HEK293 (cell line): ENCODE results near the gene TTC12.

Source experiments
- CTCF ChIA-PET: fragments of 350-600 bp; formaldehyde crosslinking; extraction: SDS; loops from one replicate; lab custom pipeline; 2021; ENCODE audit warnings: antibody characterized with exemption; lab: Yijun Ruan, JAX
- POLR2A ChIA-PET: fragments of 300-600 bp; formaldehyde crosslinking; extraction: SDS; loops from one replicate; lab custom pipeline; 2020; ENCODE audit warnings: antibody characterized with exemption, inconsistent platforms; lab: Yijun Ruan, JAX
- H3K27ac ChIP-seq: fragments of 200-500 bp; sonication (Bioruptor generic); 2 replicates; pipeline ENCODE4 v1.5.1; 2014; ENCODE audit warnings: low read depth, low read length, control low read depth, inconsistent platforms; ENCODE audit errors: extremely low read depth
- H3K36me3 ChIP-seq, 2 experiments: fragments of 200-500 bp in 1 of 2; sonication (Bioruptor generic) in 1 of 2; 1 replicate in 1 of 2; 2 replicates in 1 of 2; pipeline ENCODE4 v1.5.1; 2014 to 2017; ENCODE audit warnings: inconsistent platforms in 2 of 2, low read length in 2 of 2; ENCODE audit not compliant: control insufficient read depth in 2 of 2, insufficient read depth in 1 of 2
- H3K4me1 ChIP-seq: fragments of 200-500 bp; sonication (Bioruptor generic); 2 replicates; pipeline ENCODE4 v1.5.1; 2014; ENCODE audit warnings: mild to moderate bottlenecking, low read length, inconsistent platforms; ENCODE audit not compliant: control insufficient read depth, insufficient read depth
- H3K4me3 ChIP-seq: 2 replicates; pipeline ENCODE4 v1.5.1; 2011; ENCODE audit warnings: low read depth, mild to moderate bottlenecking, control low read depth, low read length, moderate library complexity
- H3K9me3 ChIP-seq: fragments of 200-500 bp; sonication (Bioruptor generic); 2 replicates; pipeline ENCODE4 v1.5.1; 2014; ENCODE audit warnings: low read depth, low read length, inconsistent platforms; ENCODE audit not compliant: control insufficient read depth, insufficient read depth
- EGR2 ChIP-seq: fragments of 450-650 bp; formaldehyde crosslinking; IDR thresholded peaks from 2 replicates; pipeline ENCODE4 v1.5.1; 2016; ENCODE audit warnings: low read depth, missing biosample characterization, missing genetic modification characterization
- KLF1 ChIP-seq: fragments of 450-650 bp; formaldehyde crosslinking; IDR thresholded peaks from 2 replicates; pipeline ENCODE4 v1.5.1; 2016; ENCODE audit warnings: missing biosample characterization, missing genetic modification characterization
- KLF17 ChIP-seq: fragments of 450-650 bp; formaldehyde crosslinking; IDR thresholded peaks from 2 replicates; pipeline ENCODE4 v1.5.1; 2016; ENCODE audit warnings: missing biosample characterization, missing genetic modification characterization
- MEIS1 ChIP-seq: sonication (generic); formaldehyde crosslinking; IDR thresholded peaks from 2 replicates; pipeline ENCODE4 v1.8.1; 2022; ENCODE audit warnings: missing genetic modification reagents, mild to moderate bottlenecking, borderline replicate concordance
- MZF1 ChIP-seq: fragments of 450-650 bp; formaldehyde crosslinking; IDR thresholded peaks from 2 replicates; pipeline ENCODE4 v1.5.1; 2017; ENCODE audit warnings: missing biosample characterization, missing genetic modification characterization, borderline replicate concordance
- PRDM1 ChIP-seq: fragments of 450-650 bp; formaldehyde crosslinking; IDR thresholded peaks from 2 replicates; pipeline ENCODE4; 2016; ENCODE audit warnings: missing biosample characterization, missing genetic modification characterization
- SETDB1 ChIP-seq: IDR thresholded peaks from one replicate; pipeline ENCODE4 v1.6.1; 2017; ENCODE audit warnings: mild to moderate bottlenecking, low read length, moderate library complexity, mixed read lengths; ENCODE audit not compliant: insufficient read length
- ZBTB21 ChIP-seq: fragments of 450-650 bp; formaldehyde crosslinking; IDR thresholded peaks from 2 replicates; pipeline ENCODE4 v1.5.1; 2017; ENCODE audit warnings: missing biosample characterization, missing genetic modification characterization
- ZNF133 ChIP-seq: fragments of 450-650 bp; formaldehyde crosslinking; IDR thresholded peaks from 2 replicates; pipeline ENCODE4 v1.5.1; 2016; ENCODE audit warnings: missing biosample characterization, missing genetic modification characterization
- ZNF148 ChIP-seq: fragments of 450-650 bp; formaldehyde crosslinking; IDR thresholded peaks from 2 replicates; pipeline ENCODE4 v1.5.0; 2017; ENCODE audit warnings: missing biosample characterization, missing genetic modification characterization, borderline replicate concordance
- ZNF18 ChIP-seq: fragments of 450-650 bp; formaldehyde crosslinking; IDR thresholded peaks from 2 replicates; pipeline ENCODE4 v1.5.1; 2016; ENCODE audit warnings: missing biosample characterization, missing genetic modification characterization
- ZNF335 ChIP-seq: fragments of 450-650 bp; formaldehyde crosslinking; conservative IDR thresholded peaks from 2 replicates; pipeline ENCODE4 v1.5.1; 2016; ENCODE audit warnings: missing biosample characterization, missing genetic modification characterization
- ZNF341 ChIP-seq: fragments of 450-650 bp; formaldehyde crosslinking; IDR thresholded peaks from 2 replicates; pipeline ENCODE4; 2016; ENCODE audit warnings: low read depth, missing biosample characterization, missing genetic modification characterization
- ZNF37A ChIP-seq: fragments of 450-650 bp; IDR thresholded peaks from 2 replicates; pipeline ENCODE4 v1.5.1; 2018; ENCODE audit warnings: missing biosample characterization, missing genetic modification characterization
- ZNF501 ChIP-seq: fragments of 450-650 bp; formaldehyde crosslinking; IDR thresholded peaks from 2 replicates; pipeline ENCODE4 v1.5.1; 2016; ENCODE audit warnings: missing biosample characterization, missing genetic modification characterization
- ZNF530 ChIP-seq: fragments of 450-650 bp; formaldehyde crosslinking; IDR thresholded peaks from 2 replicates; pipeline ENCODE4 v1.5.1; 2016; ENCODE audit warnings: low read depth, missing biosample characterization, missing genetic modification characterization
- ZNF704 ChIP-seq: fragments of 450-650 bp; formaldehyde crosslinking; IDR thresholded peaks from 2 replicates; pipeline ENCODE4 v1.5.1; 2016; ENCODE audit warnings: missing biosample characterization, missing genetic modification characterization
- ZSCAN5A ChIP-seq: fragments of 450-650 bp; formaldehyde crosslinking; IDR thresholded peaks from 2 replicates; pipeline ENCODE4 v1.5.1; 2016; ENCODE audit warnings: missing biosample characterization, missing genetic modification characterization
- TF ChIP-seq, protein P1 (sequence below): fragments of 450-650 bp; formaldehyde crosslinking; IDR thresholded peaks from 2 replicates; pipeline ENCODE4 v1.5.1; 2016; ENCODE audit warnings: missing biosample characterization, missing genetic modification characterization

Gene TTC12

DNA sequence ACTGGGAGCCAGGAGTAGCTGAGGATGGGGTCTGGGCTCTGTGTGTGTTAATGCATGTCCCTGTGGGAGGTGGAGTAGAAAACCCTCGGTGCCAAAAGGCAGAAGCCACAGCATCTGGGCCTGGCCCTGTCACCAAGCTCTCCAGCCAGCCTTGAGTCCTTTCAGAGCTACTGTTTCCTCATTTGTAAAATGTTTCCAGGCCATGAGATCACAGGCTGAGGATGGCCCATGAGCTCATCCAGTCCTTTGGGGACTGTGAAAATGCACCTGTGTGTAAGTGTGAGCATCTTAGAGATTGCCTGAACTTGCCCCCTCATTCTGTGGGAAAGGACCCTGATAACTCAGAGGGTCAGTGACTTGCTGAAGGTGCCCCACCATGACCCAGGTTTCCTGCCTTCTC, 82.3 kb downstream of the TTC12 start:
- no peak overlapping the region for H3K27ac ChIP-seq
- H3K4me1 ChIP-seq = no peaks in the 10 kb centered on the region
- H3K36me3 ChIP-seq = no peaks in the 10 kb centered on the region
- POLR2A ChIA-PET = no interaction called here
- H3K9me3 ChIP-seq = no peaks in the 10 kb centered on the region
- CTCF ChIA-PET = interaction anchor here (0.6 to 1.6 kb wide), 3 partner anchors 9 to 844 kb away, joined by 3 to 4 read pairs (median 3); partner anchors contain the start of gene ANKK1
- H3K4me3 ChIP-seq = no peak overlapping the region
- TF ChIP-seq ZNF335 (tag by site-specific recombination) (peak; percentile 33; the same call in 1 of the 2 replicates), MEIS1 (CRISPR knock-in tag) (no peak), SETDB1 (no peak), ZNF704 (tag by site-specific recombination) (no peak), ZNF148 (tag by site-specific recombination) (no peak), PRDM1 (no peak)

DNA sequence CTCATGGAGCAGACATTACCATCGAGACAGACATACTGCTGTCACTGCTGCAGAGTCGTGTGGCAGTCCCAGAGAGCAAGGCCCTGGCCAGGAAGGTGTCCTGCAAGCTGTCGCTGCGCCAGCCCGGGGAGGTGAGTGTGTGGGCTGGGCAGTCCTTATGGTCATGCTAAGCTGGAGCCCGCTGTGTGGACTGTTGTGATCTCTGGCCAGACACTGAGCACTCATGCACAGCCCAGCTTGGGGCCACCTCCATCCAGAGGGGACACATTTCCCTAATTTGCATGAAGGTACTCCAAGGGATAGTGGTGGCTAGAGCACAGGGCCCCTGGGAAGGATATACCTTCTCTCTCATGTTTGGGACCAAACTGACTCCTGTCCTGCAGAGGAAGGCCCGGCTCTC, 82.8 kb downstream of the TTC12 start:
- Histone ChIP-seq H3K27ac (no peak overlapping the region), H3K4me3 (no peak overlapping the region), H3K9me3 (no peaks in the 10 kb centered on the region), H3K36me3 (no peaks in the 10 kb centered on the region), H3K4me1 (no peaks in the 10 kb centered on the region)
- ChIA-PET POLR2A (no interaction called here), CTCF (interaction anchor here (0.7 to 1.6 kb wide), 3 partner anchors 9 to 124 kb away, joined by 3 to 4 read pairs (median 4); partner anchors contain the start of gene ANKK1)
- TF ChIP-seq MZF1 (tag by site-specific recombination) = no peak
- TF ChIP-seq ZNF18 (tag by site-specific recombination) = no peak
- no peak for TF ChIP-seq ZNF133 (tag by site-specific recombination)
- TF ChIP-seq, protein P1, sequence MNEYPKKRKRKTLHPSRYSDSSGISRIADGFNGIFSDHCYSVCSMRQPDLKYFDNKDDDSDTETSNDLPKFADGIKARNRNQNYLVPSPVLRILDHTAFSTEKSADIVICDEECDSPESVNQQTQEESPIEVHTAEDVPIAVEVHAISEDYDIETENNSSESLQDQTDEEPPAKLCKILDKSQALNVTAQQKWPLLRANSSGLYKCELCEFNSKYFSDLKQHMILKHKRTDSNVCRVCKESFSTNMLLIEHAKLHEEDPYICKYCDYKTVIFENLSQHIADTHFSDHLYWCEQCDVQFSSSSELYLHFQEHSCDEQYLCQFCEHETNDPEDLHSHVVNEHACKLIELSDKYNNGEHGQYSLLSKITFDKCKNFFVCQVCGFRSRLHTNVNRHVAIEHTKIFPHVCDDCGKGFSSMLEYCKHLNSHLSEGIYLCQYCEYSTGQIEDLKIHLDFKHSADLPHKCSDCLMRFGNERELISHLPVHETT (tag by site-specific recombination) = no peak
- no peak for TF ChIP-seq ZNF501 (tag by site-specific recombination)
- TF ChIP-seq KLF1 (tag by site-specific recombination) = no peak
- no peak for TF ChIP-seq ZNF530 (tag by site-specific recombination)
- no peak for TF ChIP-seq KLF17 (tag by site-specific recombination)
- TF ChIP-seq ZNF37A (tag by site-specific recombination) = no peak
- TF ChIP-seq ZBTB21 (tag by site-specific recombination) = no peak
- no peak for TF ChIP-seq ZSCAN5A (tag by site-specific recombination)
- TF ChIP-seq ZNF341 (tag by site-specific recombination) = no peak
- TF ChIP-seq EGR2 (tag by site-specific recombination) = no peak
